GM10266 (cell line): Measurements from ENCODE around the gene MRPL16.
"Not testable (repeated sequence)": the region's sequence is repeated elsewhere in the genome, so short reads cannot be mapped to it uniquely, and the experiment has no call there.

Experiments
- DNase-seq: peaks from one replicate; pipeline ENCODE4 v3.0.0; 2012; ENCODE audit errors: extremely low spot score
- TF ChIP-seq, protein P1 (sequence below): IDR thresholded peaks from 2 replicates; pipeline ENCODE4 v1.5.1; 2012; ENCODE audit warnings: mild to moderate bottlenecking, low read depth; ENCODE audit not compliant: control insufficient read depth, insufficient read depth; ENCODE audit errors: missing control alignments

MRPL16 gene

DNA sequence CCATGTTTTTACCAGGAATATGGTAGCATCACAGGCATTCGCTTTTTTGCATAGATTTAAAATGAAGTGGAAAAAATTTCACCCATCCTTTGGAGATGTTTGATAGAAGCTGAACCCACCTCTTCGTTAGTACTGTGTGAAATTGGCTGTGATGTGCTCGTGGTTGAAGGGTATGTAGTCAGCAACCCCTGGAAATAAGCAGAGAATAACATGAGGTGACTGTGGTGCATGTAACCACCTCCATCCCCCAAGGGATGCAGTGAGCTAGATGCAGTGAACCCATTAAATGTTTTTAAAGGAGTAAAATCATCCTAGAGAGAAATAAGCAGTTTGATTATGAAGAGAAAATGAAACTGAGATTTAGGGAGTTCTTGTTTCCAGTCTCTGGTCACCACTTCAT, 18.8 kb upstream of the MRPL16 start:
- DNase-seq, result no peak
- TF ChIP-seq, protein P1, sequence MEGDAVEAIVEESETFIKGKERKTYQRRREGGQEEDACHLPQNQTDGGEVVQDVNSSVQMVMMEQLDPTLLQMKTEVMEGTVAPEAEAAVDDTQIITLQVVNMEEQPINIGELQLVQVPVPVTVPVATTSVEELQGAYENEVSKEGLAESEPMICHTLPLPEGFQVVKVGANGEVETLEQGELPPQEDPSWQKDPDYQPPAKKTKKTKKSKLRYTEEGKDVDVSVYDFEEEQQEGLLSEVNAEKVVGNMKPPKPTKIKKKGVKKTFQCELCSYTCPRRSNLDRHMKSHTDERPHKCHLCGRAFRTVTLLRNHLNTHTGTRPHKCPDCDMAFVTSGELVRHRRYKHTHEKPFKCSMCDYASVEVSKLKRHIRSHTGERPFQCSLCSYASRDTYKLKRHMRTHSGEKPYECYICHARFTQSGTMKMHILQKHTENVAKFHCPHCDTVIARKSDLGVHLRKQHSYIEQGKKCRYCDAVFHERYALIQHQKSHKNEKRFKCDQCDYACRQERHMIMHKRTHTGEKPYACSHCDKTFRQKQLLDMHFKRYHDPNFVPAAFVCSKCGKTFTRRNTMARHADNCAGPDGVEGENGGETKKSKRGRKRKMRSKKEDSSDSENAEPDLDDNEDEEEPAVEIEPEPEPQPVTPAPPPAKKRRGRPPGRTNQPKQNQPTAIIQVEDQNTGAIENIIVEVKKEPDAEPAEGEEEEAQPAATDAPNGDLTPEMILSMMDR, result no peak

DNA sequence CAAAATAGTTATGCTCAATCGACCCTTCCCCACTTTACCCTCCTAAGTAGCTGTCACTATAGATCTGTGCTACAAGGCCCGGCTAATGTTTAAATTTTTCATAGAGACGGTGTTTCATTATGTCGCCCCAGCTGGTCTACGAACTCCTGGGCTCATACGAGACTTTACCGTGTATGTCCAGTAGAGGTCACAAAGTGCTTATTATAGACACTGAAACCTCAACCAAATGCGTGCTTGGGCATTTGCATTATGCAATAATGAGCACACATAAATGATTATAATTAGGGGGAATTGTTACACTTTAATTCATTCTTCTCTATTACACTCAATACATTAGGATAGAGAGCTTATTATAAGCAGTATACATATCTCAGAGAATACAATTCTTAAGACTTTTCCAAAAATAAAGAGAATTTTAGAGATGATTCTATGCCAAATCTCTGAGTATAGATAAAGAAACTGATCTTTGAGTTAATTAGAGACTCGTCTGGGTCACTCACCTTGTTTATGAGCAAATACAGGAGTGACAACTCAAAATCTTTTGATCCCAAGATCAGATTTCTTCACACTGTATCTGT, 12.5 kb upstream of the MRPL16 start:
- TF ChIP-seq, protein P1, result peak; percentile 61
- DNase-seq, result peak; percentile 47

DNA sequence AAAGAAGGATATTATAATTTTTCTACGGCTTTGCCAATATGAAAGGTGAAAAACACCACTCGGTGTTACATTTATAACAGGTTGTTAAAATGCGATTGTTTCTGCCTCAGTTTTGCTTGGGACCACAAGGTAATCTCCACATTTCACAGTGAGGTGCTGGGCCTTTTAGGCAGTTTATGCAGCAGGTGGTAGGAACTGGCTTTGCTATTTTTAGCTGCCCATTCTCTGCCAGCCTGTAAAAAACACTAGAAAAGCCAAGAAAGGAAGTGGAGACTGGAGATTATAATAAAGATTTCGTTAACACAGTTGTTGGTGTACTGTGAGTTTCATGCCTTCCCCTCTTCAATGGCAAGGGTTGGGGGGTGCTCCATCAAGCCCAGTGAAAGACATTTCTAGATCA, 8.0 kb upstream of the MRPL16 start:
- no peak for DNase-seq
- TF ChIP-seq, protein P1, result no peak

DNA sequence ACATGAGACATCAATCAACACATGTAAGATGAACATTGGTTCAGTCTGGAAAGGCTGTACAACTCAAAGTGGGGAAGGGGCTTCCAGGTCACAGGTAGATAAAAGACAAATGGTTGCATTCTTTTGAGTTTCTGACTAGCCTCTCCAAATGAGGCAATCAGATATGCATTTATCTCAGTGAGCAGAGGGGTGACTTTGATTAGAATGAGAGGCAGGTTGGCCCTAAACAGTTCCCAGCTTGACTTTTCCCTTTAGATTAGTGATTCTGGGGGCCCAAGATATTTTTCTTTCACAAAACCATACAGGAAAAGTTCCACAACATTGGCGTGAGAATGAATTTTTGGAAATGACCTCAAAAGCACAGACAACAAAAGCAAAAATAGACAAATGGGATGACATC, 5.9 kb upstream of the MRPL16 start:
- not testable (repeated sequence) for DNase-seq

DNA sequence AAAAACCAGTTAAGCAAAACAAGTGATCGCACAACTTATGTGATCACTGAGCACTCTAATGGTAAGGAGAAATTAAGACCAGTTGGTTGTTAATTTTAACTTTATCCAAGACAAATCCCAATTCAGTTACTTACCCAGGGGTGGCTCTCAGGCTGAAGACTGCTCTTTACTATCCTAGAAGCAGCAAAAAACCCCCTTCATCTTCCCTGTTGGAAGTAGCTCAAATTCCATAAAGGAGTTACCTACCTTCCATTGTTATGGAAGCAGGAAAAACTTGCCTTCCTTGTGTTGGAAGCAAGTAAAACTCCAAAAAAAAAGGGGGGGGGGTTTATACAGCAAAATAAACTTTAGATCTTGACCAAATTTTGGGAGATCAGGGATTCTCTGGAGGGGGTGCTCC, 5.2 kb upstream of the MRPL16 start:
- DNase-seq, result no peak
- TF ChIP-seq, protein P1, result no peak

DNA sequence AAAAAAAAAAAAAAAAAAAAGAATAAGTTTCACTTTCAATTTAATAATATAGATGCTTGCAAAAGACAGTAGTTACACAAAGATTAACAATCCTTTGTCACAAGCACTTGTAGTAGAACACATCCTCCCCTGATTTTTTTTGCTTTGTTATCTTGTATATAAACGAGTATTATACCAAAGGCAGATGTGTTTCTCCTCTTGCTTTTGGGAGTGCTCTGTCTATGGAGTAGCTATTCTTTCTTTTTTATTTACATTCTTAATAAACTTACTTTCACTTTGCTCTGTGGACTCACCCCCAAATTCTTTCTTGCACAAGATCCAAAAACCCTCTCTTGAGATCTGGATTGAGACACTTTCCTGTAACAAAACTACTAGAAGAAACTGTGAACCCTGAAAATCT, 3.4 kb upstream of the MRPL16 start:
- TF ChIP-seq, protein P1, result no peak
- no peak for DNase-seq

DNA sequence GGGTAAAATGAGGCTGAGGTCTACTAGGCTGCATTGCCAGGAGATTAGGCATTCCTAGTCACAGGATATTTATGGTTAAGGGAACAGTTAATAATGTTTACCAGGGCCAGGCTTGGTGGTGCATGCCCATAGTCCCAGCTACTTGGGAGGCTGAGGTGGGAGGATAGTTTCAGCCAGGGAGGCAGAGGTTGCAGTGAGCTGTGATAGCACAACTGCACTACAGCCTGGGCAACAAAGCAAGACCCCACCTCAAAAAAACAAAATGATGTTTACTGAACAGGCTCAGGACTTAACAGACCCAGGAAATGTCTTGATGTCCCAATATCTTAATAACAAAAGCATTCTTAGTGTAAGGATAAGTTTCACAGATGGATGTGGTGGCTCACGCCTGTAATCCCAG, 2.8 kb upstream of the MRPL16 start:
- TF ChIP-seq, protein P1, result no peak
- no peak for DNase-seq

DNA sequence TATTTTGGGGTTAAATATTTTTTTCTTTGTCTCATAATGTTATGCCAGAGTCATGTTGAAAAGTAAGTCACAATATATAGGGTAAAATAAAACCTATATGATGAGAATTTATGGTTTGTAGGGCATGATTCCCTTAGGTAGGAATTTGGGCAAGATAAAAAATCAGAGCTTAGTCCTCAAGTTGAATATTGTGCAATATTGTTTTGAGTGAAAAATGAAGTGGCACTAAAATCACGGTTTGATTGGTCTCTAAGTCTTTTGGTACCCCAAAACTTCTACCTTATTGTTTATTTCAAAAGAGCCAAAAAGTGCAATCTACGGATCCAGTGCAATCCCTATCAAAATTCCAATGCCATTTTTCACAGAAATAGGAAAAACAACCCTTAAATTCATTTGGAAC, 1.6 kb upstream of the MRPL16 start:
- DNase-seq, result no peak
- TF ChIP-seq, protein P1, result no peak
